ENCODE measurements around the gene P4HA2. TPM values are rescaled to one million over a fixed set of nuclear protein-coding genes. Genes with fewer than 3 reads are reported as not detected.

P4HA2 gene
- total RNA-seq, 2 experiments from 2014 or later = 2.3 to 2.5 TPM

DNA sequence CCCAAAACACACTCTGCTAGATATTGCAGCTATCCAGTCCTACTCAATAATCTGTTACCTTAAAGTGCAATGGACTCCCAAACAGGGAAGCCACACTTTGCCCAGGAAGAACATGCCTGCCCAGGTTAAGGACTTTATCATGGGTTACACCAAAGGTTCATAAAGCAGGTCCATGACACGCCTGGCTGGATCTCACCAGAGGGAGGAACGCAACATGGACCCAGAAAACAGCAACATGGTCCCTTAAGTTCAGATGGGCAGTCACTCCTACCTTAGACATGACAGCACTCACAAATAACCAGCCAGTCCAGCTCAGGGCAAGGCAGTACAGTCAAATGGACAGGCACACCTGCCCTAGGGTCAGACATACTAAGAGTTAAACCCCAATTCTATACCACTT lies 3.8 kb downstream of the P4HA2 start:
- Mint-ChIP-seq H3K4me3 (no peak overlapping the region), H3K4me1 (peaks cover 4% of the 10 kb centered on the region), H3K27me3 (peaks cover 7% of the 10 kb centered on the region), H3K36me3 (ENCODE audit: low read depth) (no peaks in the 10 kb centered on the region), H3K27ac (no peak overlapping the region), H3K9me3 (no peaks in the 10 kb centered on the region)
- no peak for DNase-seq
- ChIA-PET POLR2A (no interaction called here), CTCF (interaction anchor here (1.1 to 3.1 kb wide), 4 partner anchors 9 to 49 kb away, joined by 3 to 16 read pairs (median 8); no protein-coding TSS in a partner anchor)

DNA sequence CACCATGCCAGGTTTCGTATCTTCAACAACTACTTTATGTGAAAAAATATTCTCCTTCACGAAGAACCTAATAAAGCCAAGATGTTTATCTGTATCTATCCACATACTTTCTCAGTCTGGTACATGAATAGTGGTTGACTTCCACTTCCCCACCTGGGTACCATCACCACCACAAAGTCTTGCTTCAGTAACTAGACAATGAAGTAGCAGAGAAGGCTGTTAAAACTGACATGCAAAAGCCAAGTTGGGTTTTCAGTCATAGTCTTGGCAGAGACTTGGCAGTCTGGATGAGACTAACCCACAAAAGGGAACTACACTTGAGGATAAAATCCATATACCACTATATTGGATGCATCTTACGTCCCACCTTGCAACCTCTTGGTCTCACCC lies 5.0 kb downstream of the P4HA2 start:
- no peaks in the 10 kb centered on the region for H3K9me3 Mint-ChIP-seq
- DNase-seq = no peak
- H3K4me1 Mint-ChIP-seq = peaks cover 4% of the 10 kb centered on the region
- H3K27me3 Mint-ChIP-seq = peaks cover 5% of the 10 kb centered on the region
- no peak overlapping the region for H3K27ac Mint-ChIP-seq
- no peaks in the 10 kb centered on the region for H3K36me3 Mint-ChIP-seq (ENCODE audit: low read depth)
- H3K4me3 Mint-ChIP-seq = no peak overlapping the region
- POLR2A ChIA-PET = no interaction called here
- CTCF ChIA-PET = interaction anchor here (1.6 to 3.1 kb wide), 3 partner anchors 8 to 16 kb away, joined by 7 to 16 read pairs (median 8); no protein-coding TSS in a partner anchor

GRCh38 chr5:132221781-132222648 lies 5.6 kb downstream of the P4HA2 start:
- H3K4me1 Mint-ChIP-seq = peaks cover 3% of the 10 kb centered on the region
- ChIA-PET CTCF (no interaction called here), POLR2A (no interaction called here)
- no peaks in the 10 kb centered on the region for H3K9me3 Mint-ChIP-seq
- H3K36me3 Mint-ChIP-seq (ENCODE audit: low read depth) = no peaks in the 10 kb centered on the region
- H3K27ac Mint-ChIP-seq = no peak overlapping the region
- H3K4me3 Mint-ChIP-seq = no peak overlapping the region
- DNase-seq = no peak
- H3K27me3 Mint-ChIP-seq = peaks cover 5% of the 10 kb centered on the region

GRCh38 chr5:132220491-132220890 lies 7.2 kb downstream of the P4HA2 start:
- Mint-ChIP-seq H3K4me1 (no peaks in the 10 kb centered on the region), H3K36me3 (ENCODE audit: low read depth) (no peaks in the 10 kb centered on the region), H3K4me3 (no peak overlapping the region), H3K27me3 (no peaks in the 10 kb centered on the region), H3K9me3 (no peaks in the 10 kb centered on the region), H3K27ac (no peak overlapping the region)
- CTCF ChIA-PET = no interaction called here
- no peak for DNase-seq
- POLR2A ChIA-PET = no interaction called here

DNA sequence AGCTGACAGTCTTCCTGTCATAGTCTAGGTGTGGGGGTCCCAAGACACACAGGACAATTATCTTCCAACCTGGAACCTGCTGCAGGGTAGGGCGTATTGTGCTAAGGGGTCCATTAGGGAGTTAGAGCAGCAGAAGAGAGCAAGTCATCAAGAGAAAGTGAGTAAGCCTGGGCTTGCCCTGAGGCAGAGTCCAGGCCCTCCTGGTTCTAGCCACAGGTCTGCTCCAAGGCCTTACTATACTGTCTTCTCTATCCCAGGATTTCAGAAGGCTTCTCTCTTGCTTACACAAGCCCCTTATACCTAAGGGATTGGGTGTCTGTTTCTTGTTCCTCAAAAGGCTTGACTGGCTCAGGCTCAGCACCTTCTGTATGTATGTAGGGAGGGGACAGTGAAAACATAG lies 7.7 kb downstream of the P4HA2 start:
- Mint-ChIP-seq H3K9me3 (no peaks in the 10 kb centered on the region), H3K36me3 (ENCODE audit: low read depth) (no peaks in the 10 kb centered on the region), H3K4me3 (no peak overlapping the region), H3K4me1 (no peaks in the 10 kb centered on the region), H3K27me3 (no peaks in the 10 kb centered on the region), H3K27ac (no peak overlapping the region)
- CTCF ChIA-PET = no interaction called here
- POLR2A ChIA-PET = no interaction called here
- DNase-seq = no peak

DNA sequence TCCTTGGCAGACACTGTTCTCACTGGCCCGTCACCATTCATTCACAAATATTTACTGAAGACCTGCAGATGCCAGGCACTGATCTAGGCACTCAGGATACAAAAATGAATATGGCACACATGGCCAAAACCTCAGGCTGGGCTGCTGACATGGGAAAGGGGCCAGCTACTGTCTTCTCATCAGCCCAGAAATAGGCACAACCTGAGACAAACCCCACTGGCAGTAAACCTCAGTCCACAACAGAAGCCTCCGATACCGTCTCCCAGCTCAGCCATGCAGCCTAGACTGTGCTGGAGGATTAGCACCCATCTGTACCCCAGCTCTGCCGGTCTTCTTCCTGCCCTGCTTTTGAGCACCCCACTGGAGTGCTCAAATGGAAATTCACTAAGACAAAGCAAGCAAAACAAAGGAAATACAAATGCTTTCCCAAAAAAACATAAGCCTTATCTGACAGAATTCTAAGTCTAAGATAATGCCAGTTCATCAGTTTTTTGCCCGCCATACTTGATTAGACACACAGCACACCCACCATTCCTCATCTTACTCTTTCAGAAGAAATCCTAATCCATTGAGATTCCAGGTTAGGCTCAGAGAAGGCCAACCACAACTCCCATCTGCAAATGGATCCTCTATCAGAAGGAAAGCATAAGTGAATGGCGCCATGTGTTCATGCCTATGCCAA lies 8.2 kb downstream of the P4HA2 start:
- POLR2A ChIA-PET = no interaction called here
- H3K27me3 Mint-ChIP-seq = no peaks in the 10 kb centered on the region

GRCh38 chr5:132218321-132218720 lies 9.3 kb downstream of the P4HA2 start:
- H3K9me3 Mint-ChIP-seq = no peaks in the 10 kb centered on the region
- no peaks in the 10 kb centered on the region for H3K36me3 Mint-ChIP-seq (ENCODE audit: low read depth)
- H3K4me3 Mint-ChIP-seq = no peak overlapping the region
- no peak for DNase-seq
- H3K27me3 Mint-ChIP-seq = no peaks in the 10 kb centered on the region
- H3K27ac Mint-ChIP-seq = no peak overlapping the region
- POLR2A ChIA-PET = no interaction called here
- CTCF ChIA-PET = interaction anchor here (1.1 kb wide), 1 partner anchor 19 kb away, joined by 3 read pairs; no protein-coding TSS in a partner anchor
- H3K4me1 Mint-ChIP-seq = no peaks in the 10 kb centered on the region

More for the DNA sequence above, 8.2 kb downstream of the P4HA2 start:
- Mint-ChIP-seq H3K36me3 (ENCODE audit: low read depth) (no peaks in the 10 kb centered on the region), H3K4me3 (no peak overlapping the region), H3K4me1 (no peaks in the 10 kb centered on the region), H3K9me3 (no peaks in the 10 kb centered on the region), H3K27ac (no peak overlapping the region)
- no peak for DNase-seq
- CTCF ChIA-PET = no interaction called here

- Mint-ChIP-seq H3K9me3 (no peaks in the 10 kb centered on the region), H3K36me3 (ENCODE audit: low read depth) (no peaks in the 10 kb centered on the region), H3K27me3 (no peaks in the 10 kb centered on the region), H3K27ac (no peak overlapping the region), H3K4me1 (no peaks in the 10 kb centered on the region), H3K4me3 (no peak overlapping the region)
- ChIA-PET POLR2A (no interaction called here), CTCF (interaction anchor here (1.1 to 2.3 kb wide), 3 partner anchors 9 to 35 kb away, joined by 3 to 7 read pairs (median 3); no protein-coding TSS in a partner anchor)
- DNase-seq = no peak
Measured at GRCh38 chr5:132215329-132215728, 12.3 kb downstream of the P4HA2 start.

DNA sequence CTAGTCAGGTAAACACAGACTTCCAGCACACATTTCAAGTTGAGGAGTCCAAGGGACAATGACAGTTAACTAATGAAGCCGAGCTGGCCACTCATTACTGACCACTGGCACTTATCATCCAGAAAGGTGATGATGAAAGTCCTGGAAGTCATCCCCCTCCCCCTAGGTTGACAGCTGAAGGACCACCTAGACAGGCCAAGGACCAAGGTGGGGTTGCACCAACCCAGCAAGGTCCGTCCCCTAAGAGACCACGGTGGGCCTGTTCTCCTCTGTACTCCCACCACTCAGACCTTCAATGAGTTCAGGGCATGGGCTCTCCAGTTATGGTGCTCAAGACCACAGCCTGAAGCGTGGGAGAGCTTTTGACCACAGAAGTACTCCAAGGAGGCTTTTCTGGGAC lies 13.2 kb downstream of the P4HA2 start:
- DNase-seq = no peak
- no peak overlapping the region for H3K4me3 Mint-ChIP-seq
- H3K4me1 Mint-ChIP-seq = no peaks in the 10 kb centered on the region
- POLR2A ChIA-PET = no interaction called here
- H3K27ac Mint-ChIP-seq = no peak overlapping the region
- H3K36me3 Mint-ChIP-seq (ENCODE audit: low read depth) = no peaks in the 10 kb centered on the region
- H3K27me3 Mint-ChIP-seq = no peaks in the 10 kb centered on the region
- CTCF ChIA-PET = interaction anchor here (0.6 to 2.3 kb wide), 4 partner anchors 10 to 110 kb away, joined by 3 to 7 read pairs (median 4); no protein-coding TSS in a partner anchor
- no peaks in the 10 kb centered on the region for H3K9me3 Mint-ChIP-seq

DNA sequence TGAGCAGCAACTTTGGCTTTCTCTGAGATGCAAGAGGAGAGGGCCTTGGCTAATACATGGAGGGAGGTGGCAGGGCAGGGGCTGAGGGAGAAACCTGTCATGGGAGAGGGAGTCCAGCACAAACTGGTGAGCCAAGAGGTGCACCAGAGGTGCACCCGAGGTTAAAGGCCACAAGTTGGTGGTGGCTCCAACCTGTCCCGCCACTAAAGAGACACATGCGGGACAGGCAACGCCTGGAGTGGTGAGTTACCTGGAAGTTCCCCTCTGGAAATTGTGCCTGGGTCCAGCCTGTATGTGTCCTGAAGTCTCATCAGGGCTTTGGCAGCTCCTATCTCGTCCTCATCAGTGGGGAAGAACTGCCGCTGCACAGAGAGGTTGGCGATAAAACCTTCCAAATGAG lies 14.0 kb downstream of the P4HA2 start:
- H3K9me3 Mint-ChIP-seq = no peaks in the 10 kb centered on the region
- DNase-seq = no peak
- H3K4me3 Mint-ChIP-seq = no peak overlapping the region
- ChIA-PET POLR2A (no interaction called here), CTCF (interaction anchor here (1.9 to 2.3 kb wide), 2 partner anchors 10 to 24 kb away, joined by 6 to 7 read pairs; no protein-coding TSS in a partner anchor)
- H3K36me3 Mint-ChIP-seq (ENCODE audit: low read depth) = no peaks in the 10 kb centered on the region
- H3K27me3 Mint-ChIP-seq = no peaks in the 10 kb centered on the region
- no peaks in the 10 kb centered on the region for H3K4me1 Mint-ChIP-seq
- no peak overlapping the region for H3K27ac Mint-ChIP-seq

- Mint-ChIP-seq H3K4me3 (no peak overlapping the region), H3K27ac (no peak overlapping the region), H3K4me1 (no peaks in the 10 kb centered on the region), H3K36me3 (ENCODE audit: low read depth) (no peaks in the 10 kb centered on the region), H3K27me3 (no peaks in the 10 kb centered on the region), H3K9me3 (no peaks in the 10 kb centered on the region)
- DNase-seq = no peak
- ChIA-PET POLR2A (interaction anchor here (0.5 kb wide), 1 partner anchor 1639 kb away, joined by 3 read pairs; no protein-coding TSS in a partner anchor), CTCF (interaction anchor here (0.6 to 3.2 kb wide), 5 partner anchors 11 to 53 kb away, joined by 3 to 8 read pairs (median 4); no protein-coding TSS in a partner anchor)
Measured at GRCh38 chr5:132211787-132212186, 15.9 kb downstream of the P4HA2 start.

DNA sequence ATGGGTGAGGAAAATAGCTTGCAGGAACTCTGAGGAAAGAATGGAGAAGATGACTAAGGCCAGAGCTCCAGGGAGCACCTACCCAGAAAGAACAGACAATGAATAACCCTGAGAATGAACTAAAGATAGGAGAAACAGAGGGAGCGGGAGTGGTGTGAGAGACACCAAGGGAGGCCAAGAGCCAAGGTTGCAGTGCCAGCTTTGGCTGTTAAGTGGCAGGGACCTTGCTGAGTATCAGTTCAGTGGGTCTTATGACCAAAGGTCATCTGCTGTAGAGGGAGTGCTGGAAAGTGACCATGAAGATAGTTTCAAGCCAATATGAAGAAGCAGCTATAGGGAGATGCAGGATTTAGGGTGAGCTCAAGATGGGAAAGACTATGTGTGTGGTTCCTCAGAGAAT lies 16.7 kb downstream of the P4HA2 start:
- H3K4me1 Mint-ChIP-seq = no peaks in the 10 kb centered on the region

More for the DNA sequence above, 16.7 kb downstream of the P4HA2 start:
- ChIA-PET POLR2A (no interaction called here), CTCF (interaction anchor here (0.5 to 3.2 kb wide), 5 partner anchors 10 to 394 kb away, joined by 3 to 8 read pairs (median 4); no protein-coding TSS in a partner anchor)
- Mint-ChIP-seq H3K27me3 (no peaks in the 10 kb centered on the region), H3K36me3 (ENCODE audit: low read depth) (no peaks in the 10 kb centered on the region), H3K27ac (no peak overlapping the region), H3K4me3 (no peak overlapping the region), H3K9me3 (no peaks in the 10 kb centered on the region)
- DNase-seq = no peak

Measured in activated CD4-positive, alpha-beta T cell treated with anti-CD3 and anti-CD28 coated beads, Interleukin-2, amount 10 ng/mL, durations not matched to agents 7 days and 5 days (primary cell).